Uterus (tissue), 4 donors: ENCODE results near the gene LBP. TPM values are rescaled to one million over a fixed set of nuclear protein-coding genes. Genes with fewer than 3 reads are reported as not detected.

ENCODE experiments used
- DNase-seq, 2 donors: peaks; one replicate each; pipeline ENCODE4 v3.0.0-alpha.2; 2019 to 2020
- H3K27ac ChIP-seq, 2 donors: fragments of 200-600 bp; sonication (generic); 1 replicate in 1 of 2; 2 replicates in 1 of 2; pipeline ENCODE4 v1.5.1; 2016 to 2018
- H3K27me3 ChIP-seq, 2 donors: fragments of 200-600 bp; sonication (generic); one replicate each; pipeline ENCODE4 v1.5.1; 2018 to 2019; ENCODE audit warnings: control low read depth in 1 of 2
- H3K36me3 ChIP-seq, 2 donors: fragments of 200-600 bp; sonication (generic); one replicate each; pipeline ENCODE4 v1.5.1; 2019; ENCODE audit warnings: control low read depth in 1 of 2
- H3K4me1 ChIP-seq, 2 donors: fragments of 200-600 bp; sonication (generic); one replicate each; pipeline ENCODE4 v1.5.1; 2018 to 2019; ENCODE audit warnings: control low read depth in 1 of 2
- H3K4me3 ChIP-seq, 2 donors: fragments of 200-600 bp; sonication (generic); 1 replicate in 1 of 2; 2 replicates in 1 of 2; pipeline ENCODE4 v1.5.1; 2018 to 2019; ENCODE audit warnings: mild to moderate bottlenecking in 1 of 2
- H3K9me3 ChIP-seq, 2 donors: fragments of 200-600 bp; sonication (generic); one replicate each; pipeline ENCODE4 v1.5.1; 2019; ENCODE audit warnings: control low read depth in 1 of 2
- POLR2A ChIP-seq, 2 donors: fragments of 450-650 bp; IDR thresholded peaks; one replicate each; pipeline ENCODE4 v1.6.1; 2016; ENCODE audit warnings: antibody characterized with exemption in 2 of 2, mild to moderate bottlenecking in 1 of 2, moderate library complexity in 1 of 2
- intact Hi-C: fragments of 100-400 bp; cut with DNase I; formaldehyde crosslinking; loops from one replicate; pipeline ENCODE4 v1.15.1; 2023; ENCODE audit warnings: low total_unique reads
- total RNA-seq, 4 donors: library from RNA; depleted of rRNA in 3 of 4; stranded (reverse); fragments of >200 nt in 3 of 4; gene quantifications; one replicate each; pipeline versions ENCODE4 v1.1.0 to v1.2.4, GENCODE V29; 2014 to 2023
- TF ChIP-seq, protein P1 (sequence below), 4 experiments: fragments of 200-600 bp in 2 of 4; fragments of 450-650 bp in 2 of 4; sonication (generic) in 2 of 4; IDR thresholded peaks; one replicate each; pipeline ENCODE4 v1.5.1; 2016 to 2019; ENCODE audit warnings: antibody characterized with exemption in 4 of 4, mild to moderate bottlenecking in 2 of 4, moderate library complexity in 1 of 4
- donor health status: DM: yes; HTN: yes; CAD: no.

LBP gene, protein sequence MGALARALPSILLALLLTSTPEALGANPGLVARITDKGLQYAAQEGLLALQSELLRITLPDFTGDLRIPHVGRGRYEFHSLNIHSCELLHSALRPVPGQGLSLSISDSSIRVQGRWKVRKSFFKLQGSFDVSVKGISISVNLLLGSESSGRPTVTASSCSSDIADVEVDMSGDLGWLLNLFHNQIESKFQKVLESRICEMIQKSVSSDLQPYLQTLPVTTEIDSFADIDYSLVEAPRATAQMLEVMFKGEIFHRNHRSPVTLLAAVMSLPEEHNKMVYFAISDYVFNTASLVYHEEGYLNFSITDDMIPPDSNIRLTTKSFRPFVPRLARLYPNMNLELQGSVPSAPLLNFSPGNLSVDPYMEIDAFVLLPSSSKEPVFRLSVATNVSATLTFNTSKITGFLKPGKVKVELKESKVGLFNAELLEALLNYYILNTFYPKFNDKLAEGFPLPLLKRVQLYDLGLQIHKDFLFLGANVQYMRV
- not detected for total RNA-seq

DNA sequence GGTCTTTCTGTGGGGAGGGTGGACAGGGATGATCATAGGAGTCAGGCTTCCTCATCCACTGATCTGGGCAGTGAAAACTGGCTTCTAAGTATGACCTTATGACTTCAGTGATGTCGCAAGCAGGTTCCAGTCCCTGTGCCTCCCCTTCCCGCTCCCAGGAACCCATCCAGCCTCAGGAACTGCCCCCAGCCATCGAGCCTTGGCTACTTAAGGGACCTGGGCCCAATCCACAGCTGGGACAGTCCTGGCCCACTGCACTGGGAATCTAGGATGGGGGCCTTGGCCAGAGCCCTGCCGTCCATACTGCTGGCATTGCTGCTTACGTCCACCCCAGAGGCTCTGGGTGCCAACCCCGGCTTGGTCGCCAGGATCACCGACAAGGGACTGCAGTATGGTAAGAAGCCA lies at the start of gene LBP:
LBP (plus strand) TSS at position 236 of the 405 bp plus-strand sequence; CDS start at position 271, 35 bp downstream.
- no peak for DNase-seq
- intact Hi-C loops: no loop called here
- Histone ChIP-seq H3K36me3 (no peaks in the 10 kb centered on the region), H3K9me3 (no peaks in the 10 kb centered on the region), H3K27ac (no peak within 1 kb of the TSS), H3K4me3 (no peak within 1 kb of the TSS), H3K27me3 (no peaks in the 10 kb centered on the region), H3K4me1 (no peaks in the 10 kb centered on the region)
- no peak for TF ChIP-seq POLR2A (IDR thresholded peaks at IDR 0.05)
- TF ChIP-seq, protein P1, sequence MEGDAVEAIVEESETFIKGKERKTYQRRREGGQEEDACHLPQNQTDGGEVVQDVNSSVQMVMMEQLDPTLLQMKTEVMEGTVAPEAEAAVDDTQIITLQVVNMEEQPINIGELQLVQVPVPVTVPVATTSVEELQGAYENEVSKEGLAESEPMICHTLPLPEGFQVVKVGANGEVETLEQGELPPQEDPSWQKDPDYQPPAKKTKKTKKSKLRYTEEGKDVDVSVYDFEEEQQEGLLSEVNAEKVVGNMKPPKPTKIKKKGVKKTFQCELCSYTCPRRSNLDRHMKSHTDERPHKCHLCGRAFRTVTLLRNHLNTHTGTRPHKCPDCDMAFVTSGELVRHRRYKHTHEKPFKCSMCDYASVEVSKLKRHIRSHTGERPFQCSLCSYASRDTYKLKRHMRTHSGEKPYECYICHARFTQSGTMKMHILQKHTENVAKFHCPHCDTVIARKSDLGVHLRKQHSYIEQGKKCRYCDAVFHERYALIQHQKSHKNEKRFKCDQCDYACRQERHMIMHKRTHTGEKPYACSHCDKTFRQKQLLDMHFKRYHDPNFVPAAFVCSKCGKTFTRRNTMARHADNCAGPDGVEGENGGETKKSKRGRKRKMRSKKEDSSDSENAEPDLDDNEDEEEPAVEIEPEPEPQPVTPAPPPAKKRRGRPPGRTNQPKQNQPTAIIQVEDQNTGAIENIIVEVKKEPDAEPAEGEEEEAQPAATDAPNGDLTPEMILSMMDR (IDR thresholded peaks at IDR 0.05): no peak

DNA sequence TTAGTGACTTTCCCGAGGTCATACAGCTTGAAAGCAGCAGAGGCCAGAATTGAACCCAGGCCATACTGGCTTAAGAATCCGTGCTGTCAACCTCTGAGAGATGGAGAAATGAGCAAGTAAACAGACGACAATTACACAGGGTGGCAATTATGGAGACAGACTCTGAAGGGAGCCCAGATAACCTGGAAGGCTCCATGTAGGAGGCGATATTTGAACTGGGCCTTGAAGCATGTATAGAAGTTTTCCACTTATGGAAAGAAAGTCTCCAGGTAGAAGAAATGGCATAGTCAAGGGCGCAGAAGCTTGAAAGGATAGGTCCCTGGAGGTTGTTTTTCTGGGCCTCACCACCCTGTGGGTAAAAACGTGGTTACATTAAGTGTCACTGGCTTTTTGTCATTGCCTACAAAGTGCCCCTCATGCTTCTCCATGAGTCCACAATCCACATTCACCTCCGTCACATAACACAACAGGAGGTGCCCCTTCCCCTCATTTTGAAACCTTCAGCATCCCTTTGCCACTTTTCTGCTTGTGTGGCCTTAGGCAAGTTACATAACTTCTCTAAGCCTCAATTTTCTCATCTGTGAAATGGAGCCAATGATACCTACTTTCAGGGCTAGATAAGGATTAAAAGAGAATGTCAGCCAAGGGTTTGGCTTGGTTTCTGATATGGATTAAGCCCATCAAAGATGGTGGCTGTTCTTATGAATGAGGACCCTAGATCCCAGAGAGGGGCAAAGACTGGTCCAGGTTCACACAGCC lies 48.2 kb upstream of the LBP start:
- Histone ChIP-seq H3K9me3 (no peaks in the 10 kb centered on the region), H3K36me3 (no peaks in the 10 kb centered on the region), H3K27me3 (no peaks in the 10 kb centered on the region), H3K27ac (peak overlapping the region; percentile 84 to 88), H3K4me1 (no peaks in the 10 kb centered on the region), H3K4me3 (no peak overlapping the region)
- no peak for DNase-seq
- intact Hi-C loops: no loop called here
- TF ChIP-seq, protein P1 (IDR thresholded peaks at IDR 0.05): no peak
- no peak for TF ChIP-seq POLR2A (IDR thresholded peaks at IDR 0.05)

DNA sequence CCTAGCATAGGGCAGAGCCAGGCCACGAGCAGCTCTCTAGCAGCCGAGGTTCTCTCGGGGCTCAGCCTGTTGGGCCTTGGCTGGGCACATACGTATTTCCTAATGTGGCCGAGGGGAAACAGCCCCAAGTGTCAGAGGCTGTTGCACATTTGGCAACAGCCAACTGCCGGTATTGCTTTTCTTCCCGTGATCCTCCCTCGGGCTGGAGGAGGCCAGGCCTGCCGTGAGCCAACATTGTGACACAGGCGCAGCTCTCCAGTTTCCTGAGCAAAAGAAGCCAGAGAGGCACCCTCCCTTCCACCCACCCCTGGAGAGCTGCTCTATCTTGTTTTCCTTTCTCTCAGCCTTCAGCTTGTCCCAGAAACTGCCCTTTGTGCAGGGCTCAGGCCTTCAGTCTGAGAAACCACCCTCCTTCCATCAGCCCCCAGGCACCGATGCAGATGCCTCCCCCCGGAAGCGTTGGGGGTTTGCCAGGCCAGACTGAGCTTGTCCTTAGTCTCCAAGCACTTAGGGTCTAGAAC lies 47.5 kb upstream of the LBP start:
- Histone ChIP-seq H3K9me3 (no peaks in the 10 kb centered on the region), H3K4me3 (no peak overlapping the region), H3K36me3 (no peaks in the 10 kb centered on the region), H3K4me1 (no peaks in the 10 kb centered on the region), H3K27me3 (no peaks in the 10 kb centered on the region), H3K27ac (peak overlapping the region; percentile 84 to 88)
- intact Hi-C loops: no loop called here
- peak in 1 of 2 donors; percentile 14 for TF ChIP-seq POLR2A (IDR thresholded peaks at IDR 0.05)
- TF ChIP-seq, protein P1 (IDR thresholded peaks at IDR 0.05): no peak
- DNase-seq: peak; percentile 89 to 91

DNA sequence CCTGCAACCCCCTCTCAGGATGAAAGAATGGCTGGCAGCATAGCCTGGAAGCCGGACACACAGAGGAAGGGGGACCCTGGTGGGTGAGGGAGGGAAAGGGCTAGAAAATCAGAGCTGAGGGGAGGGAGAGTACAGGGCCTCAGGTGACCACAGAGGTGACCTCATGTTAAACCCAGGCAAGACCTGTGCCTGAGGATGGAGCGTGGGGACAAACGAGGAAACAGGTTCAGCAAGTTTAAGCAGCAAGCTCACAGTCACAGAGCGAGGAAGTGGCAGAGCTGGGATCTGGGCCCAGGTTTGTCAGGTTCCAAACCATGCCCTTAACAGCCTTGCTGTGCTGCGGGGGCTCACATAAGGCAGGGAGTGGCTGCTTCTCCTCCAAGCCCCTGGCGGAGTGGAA lies 46.3 kb upstream of the LBP start:
- no peak for DNase-seq
- intact Hi-C loops: no loop called here
- no peaks in the 10 kb centered on the region for H3K4me1 ChIP-seq
- H3K4me3 ChIP-seq: no peak overlapping the region
- TF ChIP-seq, protein P1 (IDR thresholded peaks at IDR 0.05): no peak
- TF ChIP-seq POLR2A (IDR thresholded peaks at IDR 0.05): no peak
- H3K36me3 ChIP-seq: no peaks in the 10 kb centered on the region
- no peaks in the 10 kb centered on the region for H3K27me3 ChIP-seq
- peak overlapping the region; percentile 84 to 88 for H3K27ac ChIP-seq
- no peaks in the 10 kb centered on the region for H3K9me3 ChIP-seq
